Panc1 (cell line): Measurements from ENCODE around the gene HOXA10. TPM values are rescaled to one million over a fixed set of nuclear protein-coding genes. Genes with fewer than 3 reads are reported as not detected.

Experiments
- ATAC-seq: fragments of 200-7000 bp; cut with Tn5 transposase; 2 replicates; pipeline ENCODE4 v1.9.1; 2020; ENCODE audit warnings: mild to moderate bottlenecking, moderate library complexity
- BruUV-seq: library from RNA; stranded (reverse); fragments of 400-500 nt; replicated peaks from 2 replicates; lab custom pipeline; 2021; lab: Mats Ljungman, UMichigan
- CTCF ChIA-PET: fragments of 300-600 bp; sonication (Branson Sonifier 250); formaldehyde crosslinking; loops from one replicate; lab custom pipeline; 2022; ENCODE audit warnings: antibody characterized with exemption; lab: Charles Lee
- POLR2A ChIA-PET: fragments of 300-600 bp; sonication (Branson Sonifier 250); formaldehyde crosslinking; loops from one replicate; lab custom pipeline; 2022; ENCODE audit warnings: antibody characterized with exemption; lab: Charles Lee
- DNase-seq: peaks from one replicate; pipeline ENCODE4 v3.0.0-alpha.2; 2010; ENCODE audit warnings: low read depth, low spot score
- H3K27ac ChIP-seq: 2 replicates; pipeline ENCODE4 v1.5.1; 2011; ENCODE audit warnings: mild to moderate bottlenecking, low read length, inconsistent platforms
- H3K27me3 ChIP-seq: fragments of 200-500 bp; sonication (Bioruptor generic); 2 replicates; pipeline ENCODE4 v1.6.0; 2014; ENCODE audit warnings: low read length, inconsistent platforms; ENCODE audit not compliant: control insufficient read depth, insufficient read depth
- H3K36me3 ChIP-seq: fragments of 200-500 bp; sonication (Bioruptor generic); 2 replicates; pipeline ENCODE4 v1.5.1; 2014; ENCODE audit warnings: inconsistent platforms, mild to moderate bottlenecking, low read length, moderate library complexity; ENCODE audit not compliant: control insufficient read depth, insufficient read depth
- H3K4me1 ChIP-seq: 2 replicates; pipeline ENCODE4 v1.5.1; 2011; ENCODE audit warnings: inconsistent platforms, mild to moderate bottlenecking, low read length, moderate library complexity; ENCODE audit not compliant: control insufficient read depth, insufficient read depth
- H3K4me3 ChIP-seq, 2 experiments: 2 replicates each; pipeline ENCODE4 v1.5.1; 2011 to 2012; ENCODE audit warnings: low read depth in 2 of 2, low read length in 2 of 2, mild to moderate bottlenecking in 2 of 2, inconsistent platforms in 1 of 2, moderate library complexity in 1 of 2
- H3K9me3 ChIP-seq: fragments of 200-500 bp; sonication (Bioruptor generic); 2 replicates; pipeline ENCODE4 v1.5.1; 2014; ENCODE audit warnings: low read depth, mild to moderate bottlenecking, inconsistent platforms, low read length, moderate library complexity; ENCODE audit not compliant: control insufficient read depth, insufficient read depth
- POLR2AphosphoS5 ChIP-seq: IDR thresholded peaks from 2 replicates; pipeline ENCODE4 v1.6.1; 2012; ENCODE audit warnings: mild to moderate bottlenecking, low read depth, low read length, moderate library complexity
- SIN3A ChIP-seq: IDR thresholded peaks from 2 replicates; pipeline ENCODE4 v1.6.1; 2012; ENCODE audit warnings: low read depth, mild to moderate bottlenecking, low read length, moderate library complexity, borderline replicate concordance; ENCODE audit not compliant: insufficient read depth
- TCF7L2 ChIP-seq: IDR thresholded peaks from 2 replicates; pipeline ENCODE4 v1.6.1; 2011; ENCODE audit warnings: mild to moderate bottlenecking, low read depth, low read length, inconsistent platforms
- in situ Hi-C: cut with HindIII; loops from 2 replicates; pipeline ENCODE4 v1.10.0; 2016; ENCODE audit warnings: low sequenced_read_pairs, low pct_unique_long_range_greater_than_20kb
- intact Hi-C: fragments of 100-400 bp; cut with micrococcal nuclease; formaldehyde crosslinking; loops from one replicate; pipeline ENCODE4 v1.10.0; 2022; ENCODE audit not compliant: unreplicated experiment
- total RNA-seq: library from RNA; stranded (reverse); gene quantifications from one replicate; pipeline ENCODE4 v1.2.1, GENCODE V29; 2021; ENCODE audit not compliant: unreplicated experiment
- TF ChIP-seq, protein P1 (sequence below), 2 experiments: IDR thresholded peaks; 2 replicates each; pipeline ENCODE4 v1.6.1; 2011 to 2012; ENCODE audit warnings: low read depth in 2 of 2, control low read depth in 1 of 2, low read length in 1 of 2, mild to moderate bottlenecking in 1 of 2, moderate library complexity in 1 of 2; ENCODE audit not compliant: insufficient read depth in 1 of 2
- TF ChIP-seq, protein P2 (sequence below): fragments of 450-650 bp; IDR thresholded peaks from 2 replicates; pipeline ENCODE4 v1.5.1; 2017; ENCODE audit warnings: mild to moderate bottlenecking

HOXA10 gene
- total RNA-seq, 1 experiment from 2014 or later: 0.41 TPM

DNA sequence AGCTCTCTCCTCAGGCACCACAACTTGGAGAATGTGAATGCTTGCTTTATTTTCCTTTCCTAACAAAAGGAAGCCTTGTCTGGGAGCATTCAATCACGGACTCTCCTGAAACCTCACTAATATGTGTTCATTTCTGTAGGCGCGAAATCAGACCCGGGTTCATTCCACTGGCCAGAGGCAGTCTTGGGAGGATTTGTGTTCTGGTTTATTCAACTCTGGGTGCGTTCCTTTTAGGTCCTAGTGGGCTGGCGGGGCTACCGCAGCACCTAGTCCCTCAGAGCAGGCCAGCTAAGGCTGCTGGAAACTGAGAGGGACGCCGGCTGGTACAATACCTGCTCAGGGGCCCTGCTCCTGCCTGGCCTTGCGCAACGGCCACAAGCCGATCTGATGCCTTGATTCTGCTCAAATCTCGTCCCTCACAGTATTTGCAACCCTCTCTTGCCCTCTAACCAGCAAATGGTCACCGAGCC is 51.1 kb downstream of the HOXA10 start:
- Histone ChIP-seq H3K27me3 (no peaks in the 10 kb centered on the region), H3K4me1 (peaks cover 85% of the 10 kb centered on the region), H3K27ac (peak overlapping the region; percentile 99), H3K4me3 (peak overlapping the region; percentile 51 to 67), H3K36me3 (no peaks in the 10 kb centered on the region), H3K9me3 (no peaks in the 10 kb centered on the region)
- ChIA-PET POLR2A (interaction anchor here (0.6 kb wide), 1 partner anchor 264 kb away, joined by 3 read pairs; no protein-coding TSS in a partner anchor), CTCF (no interaction called here)
- in situ Hi-C loops: no loop called here
- BruUV-seq: no TSS peak
- DNase-seq: no peak
- peak; percentile 36 for ATAC-seq
- TF ChIP-seq TCF7L2 (no peak), POLR2AphosphoS5 (no peak), SIN3A (no peak)
- TF ChIP-seq, protein P1, sequence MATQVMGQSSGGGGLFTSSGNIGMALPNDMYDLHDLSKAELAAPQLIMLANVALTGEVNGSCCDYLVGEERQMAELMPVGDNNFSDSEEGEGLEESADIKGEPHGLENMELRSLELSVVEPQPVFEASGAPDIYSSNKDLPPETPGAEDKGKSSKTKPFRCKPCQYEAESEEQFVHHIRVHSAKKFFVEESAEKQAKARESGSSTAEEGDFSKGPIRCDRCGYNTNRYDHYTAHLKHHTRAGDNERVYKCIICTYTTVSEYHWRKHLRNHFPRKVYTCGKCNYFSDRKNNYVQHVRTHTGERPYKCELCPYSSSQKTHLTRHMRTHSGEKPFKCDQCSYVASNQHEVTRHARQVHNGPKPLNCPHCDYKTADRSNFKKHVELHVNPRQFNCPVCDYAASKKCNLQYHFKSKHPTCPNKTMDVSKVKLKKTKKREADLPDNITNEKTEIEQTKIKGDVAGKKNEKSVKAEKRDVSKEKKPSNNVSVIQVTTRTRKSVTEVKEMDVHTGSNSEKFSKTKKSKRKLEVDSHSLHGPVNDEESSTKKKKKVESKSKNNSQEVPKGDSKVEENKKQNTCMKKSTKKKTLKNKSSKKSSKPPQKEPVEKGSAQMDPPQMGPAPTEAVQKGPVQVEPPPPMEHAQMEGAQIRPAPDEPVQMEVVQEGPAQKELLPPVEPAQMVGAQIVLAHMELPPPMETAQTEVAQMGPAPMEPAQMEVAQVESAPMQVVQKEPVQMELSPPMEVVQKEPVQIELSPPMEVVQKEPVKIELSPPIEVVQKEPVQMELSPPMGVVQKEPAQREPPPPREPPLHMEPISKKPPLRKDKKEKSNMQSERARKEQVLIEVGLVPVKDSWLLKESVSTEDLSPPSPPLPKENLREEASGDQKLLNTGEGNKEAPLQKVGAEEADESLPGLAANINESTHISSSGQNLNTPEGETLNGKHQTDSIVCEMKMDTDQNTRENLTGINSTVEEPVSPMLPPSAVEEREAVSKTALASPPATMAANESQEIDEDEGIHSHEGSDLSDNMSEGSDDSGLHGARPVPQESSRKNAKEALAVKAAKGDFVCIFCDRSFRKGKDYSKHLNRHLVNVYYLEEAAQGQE (IDR thresholded peaks at IDR 0.05; ENCODE audit: insufficient read depth in 1 of 2, low read depth in 2 of 2, low read length in 1 of 2): no peak
- TF ChIP-seq, protein P2, sequence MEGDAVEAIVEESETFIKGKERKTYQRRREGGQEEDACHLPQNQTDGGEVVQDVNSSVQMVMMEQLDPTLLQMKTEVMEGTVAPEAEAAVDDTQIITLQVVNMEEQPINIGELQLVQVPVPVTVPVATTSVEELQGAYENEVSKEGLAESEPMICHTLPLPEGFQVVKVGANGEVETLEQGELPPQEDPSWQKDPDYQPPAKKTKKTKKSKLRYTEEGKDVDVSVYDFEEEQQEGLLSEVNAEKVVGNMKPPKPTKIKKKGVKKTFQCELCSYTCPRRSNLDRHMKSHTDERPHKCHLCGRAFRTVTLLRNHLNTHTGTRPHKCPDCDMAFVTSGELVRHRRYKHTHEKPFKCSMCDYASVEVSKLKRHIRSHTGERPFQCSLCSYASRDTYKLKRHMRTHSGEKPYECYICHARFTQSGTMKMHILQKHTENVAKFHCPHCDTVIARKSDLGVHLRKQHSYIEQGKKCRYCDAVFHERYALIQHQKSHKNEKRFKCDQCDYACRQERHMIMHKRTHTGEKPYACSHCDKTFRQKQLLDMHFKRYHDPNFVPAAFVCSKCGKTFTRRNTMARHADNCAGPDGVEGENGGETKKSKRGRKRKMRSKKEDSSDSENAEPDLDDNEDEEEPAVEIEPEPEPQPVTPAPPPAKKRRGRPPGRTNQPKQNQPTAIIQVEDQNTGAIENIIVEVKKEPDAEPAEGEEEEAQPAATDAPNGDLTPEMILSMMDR: no peak
- intact Hi-C loops: no loop called here

DNA sequence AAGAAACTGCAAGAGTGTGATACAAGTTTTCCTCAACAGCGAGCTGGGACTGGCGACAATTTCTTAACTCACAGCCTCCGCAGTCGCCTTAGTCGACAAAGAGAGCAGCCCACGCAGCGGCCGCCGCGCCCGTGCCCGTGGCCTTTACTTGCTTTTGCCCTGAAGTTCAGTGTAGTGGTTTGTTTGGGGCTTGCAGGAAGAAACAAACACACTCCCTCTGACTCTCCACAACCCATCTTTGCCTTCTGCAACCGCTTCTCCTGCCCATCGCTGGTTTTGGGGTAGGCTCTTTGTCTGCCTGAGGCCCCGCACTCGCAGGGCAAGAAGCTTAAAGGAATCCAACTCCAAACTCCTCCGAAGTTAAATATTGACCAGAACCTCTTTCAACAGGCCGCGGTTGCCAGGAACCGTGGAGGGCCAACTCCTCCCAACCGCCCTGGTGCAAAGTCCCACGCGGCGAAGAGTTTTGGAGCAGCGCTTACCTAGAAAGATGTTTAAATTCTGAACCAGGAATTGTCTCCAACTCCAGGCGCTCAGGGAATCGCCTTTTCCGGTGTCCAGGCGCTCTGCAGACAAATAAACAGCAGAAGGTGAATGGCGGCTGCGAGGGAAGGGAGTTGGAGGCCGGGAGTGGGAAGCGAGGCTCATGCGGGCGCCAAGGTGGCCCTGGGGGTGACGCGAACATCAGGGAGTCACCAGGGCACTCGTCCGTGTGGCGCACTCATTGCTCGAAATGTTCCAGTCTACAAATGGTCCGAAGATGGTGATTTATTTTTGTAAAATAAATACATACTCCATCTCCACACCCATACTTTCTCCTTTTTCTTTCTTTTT is 51.8 kb downstream of the HOXA10 start:
- Histone ChIP-seq H3K9me3 (no peaks in the 10 kb centered on the region), H3K27me3 (no peaks in the 10 kb centered on the region), H3K36me3 (no peaks in the 10 kb centered on the region), H3K27ac (peak overlapping the region; percentile 99), H3K4me3 (peak overlapping the region; percentile 51 to 67), H3K4me1 (peaks cover 85% of the 10 kb centered on the region)
- no TSS peak for BruUV-seq
- DNase-seq (no peak), ATAC-seq (peak; percentile 46)
- in situ Hi-C loops: no loop called here
- 0 out of 2 replicates have a peak, but pooled peaks have one; percentile 7 for TF ChIP-seq TCF7L2
- TF ChIP-seq, protein P1 (IDR thresholded peaks at IDR 0.05; ENCODE audit: insufficient read depth in 1 of 2, low read depth in 2 of 2, low read length in 1 of 2): no peak
- intact Hi-C loops: loop anchor here (1.0 kb wide), 1 partner anchor 8 kb away; no protein-coding TSS in a partner anchor
- ChIA-PET CTCF (no interaction called here), POLR2A (interaction anchor here (0.6 kb wide), 3 partner anchors 263 to 443 kb away, joined by 3 to 14 read pairs (median 3); no protein-coding TSS in a partner anchor)
